Tibial artery (tissue), 4 donors: Measurements from ENCODE around the gene SYNGR1.

Source experiments
- DNase-seq, 2 donors: peaks; one replicate each; pipeline ENCODE4 v3.0.0-alpha.2; 2019
- H3K27ac ChIP-seq, 2 donors: fragments of 200-600 bp; sonication (generic) in 1 of 2; 1 replicate in 1 of 2; 2 replicates in 1 of 2; pipeline ENCODE4 v1.5.1; 2018 to 2019; ENCODE audit warnings: mild to moderate bottlenecking in 1 of 2
- H3K27me3 ChIP-seq, 2 donors: fragments of 200-600 bp; sonication (generic) in 1 of 2; one replicate each; pipeline versions ENCODE4 v1.5.1 to v1.6.0; 2016 to 2019
- H3K36me3 ChIP-seq, 3 donors: fragments of 200-600 bp; sonication (generic) in 2 of 3; one replicate each; pipeline ENCODE4 v1.5.1; 2016 to 2019; ENCODE audit warnings: mild to moderate bottlenecking in 2 of 3
- H3K4me1 ChIP-seq, 4 donors: fragments of 200-600 bp; sonication (generic) in 2 of 4; 1 replicate in 3 of 4; 2 replicates in 1 of 4; pipeline ENCODE4 v1.5.1; 2016 to 2019
- H3K4me3 ChIP-seq, 2 donors: fragments of 200-600 bp; sonication (generic) in 1 of 2; 1 replicate in 1 of 2; 2 replicates in 1 of 2; pipeline ENCODE4 v1.5.1; 2018 to 2019; ENCODE audit warnings: mild to moderate bottlenecking in 2 of 2
- H3K9me3 ChIP-seq, 3 donors: fragments of 200-600 bp; sonication (generic) in 1 of 3; one replicate each; pipeline ENCODE4 v1.5.1; 2016 to 2019
- intact Hi-C: fragments of 100-400 bp; cut with DNase I; formaldehyde crosslinking; loops from one replicate; pipeline ENCODE4 v1.15.0; 2023; ENCODE audit warnings: low total_unique reads
- TF ChIP-seq, protein P1 (sequence below), 2 experiments: fragments of 200-600 bp in 1 of 2; fragments of 450-650 bp in 1 of 2; IDR thresholded peaks; one replicate each; pipeline ENCODE4 v1.5.1; 2017 to 2019; ENCODE audit warnings: antibody characterized with exemption in 2 of 2, mild to moderate bottlenecking in 1 of 2, moderate library complexity in 1 of 2

Gene SYNGR1

DNA sequence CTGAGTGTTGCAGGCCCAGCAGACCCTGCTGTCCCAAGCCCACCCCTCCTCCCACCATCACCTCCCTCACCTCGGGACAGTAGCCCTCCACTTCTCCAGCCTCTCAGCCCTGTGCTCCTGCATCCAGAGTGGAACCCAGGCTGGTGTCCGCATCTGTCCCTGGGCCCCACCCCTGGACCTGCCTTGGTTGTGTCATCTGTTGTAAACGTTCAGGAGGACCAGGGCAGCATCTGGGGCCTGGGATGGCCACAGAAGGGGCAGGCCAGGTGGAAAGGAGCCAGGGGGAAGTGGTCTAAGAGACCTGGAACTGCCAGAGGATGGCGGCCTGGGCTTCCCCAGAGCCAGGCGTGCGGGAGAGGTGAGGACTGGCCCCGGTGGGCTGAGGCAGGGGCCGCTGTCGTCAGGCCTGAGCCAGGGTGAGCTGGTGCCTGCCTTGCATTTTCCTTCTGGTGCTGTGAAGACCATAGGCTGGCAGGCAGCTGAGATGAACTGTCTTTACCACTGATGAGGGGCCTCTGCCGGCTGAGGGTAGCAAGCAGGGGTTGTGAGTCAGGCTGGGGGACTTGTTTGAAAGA is 80.9 kb downstream of the SYNGR1 start:
- Histone ChIP-seq H3K4me1 (peaks cover 5 to 42% (median 34%) of the 10 kb centered on the region in 4 donors), H3K27ac (peak overlapping the region; percentile 90 to 93), H3K27me3 (no peaks in the 10 kb centered on the region)

DNA sequence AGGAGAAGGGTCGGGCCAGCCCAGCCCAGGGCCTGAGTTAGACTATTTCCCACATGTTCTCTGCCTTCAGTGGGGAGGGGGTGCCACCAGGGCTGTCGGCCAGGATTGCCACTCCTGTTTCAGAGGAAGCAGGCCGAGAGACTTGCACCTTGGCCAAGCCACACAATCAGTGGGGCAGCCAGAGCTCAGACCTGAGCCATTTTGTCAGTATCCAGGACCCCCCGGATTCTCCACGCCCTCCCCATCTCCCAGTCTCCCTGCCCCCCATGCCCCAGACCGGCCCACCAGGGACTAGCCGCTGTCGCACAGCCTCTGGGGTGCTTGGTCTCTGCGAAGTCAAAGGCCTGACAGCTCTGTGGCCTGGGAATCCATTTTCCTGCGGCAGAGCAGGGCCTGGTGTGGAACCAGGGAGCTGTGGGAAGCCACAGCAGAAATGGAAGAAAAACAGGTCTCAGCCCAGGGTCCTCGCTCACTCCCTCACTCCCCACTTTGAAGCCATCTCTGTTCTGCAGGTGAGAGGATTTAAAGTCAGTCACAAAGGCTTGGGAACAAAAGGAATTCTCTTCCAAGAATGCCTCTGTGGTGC is 81.5 kb downstream of the SYNGR1 start:
- no peak for DNase-seq
- Histone ChIP-seq H3K4me3 (no peak overlapping the region), H3K4me1 (peaks cover 5 to 42% (median 34%) of the 10 kb centered on the region in 4 donors), H3K9me3 (no peaks in the 10 kb centered on the region), H3K27ac (peak overlapping the region; percentile 90 to 93), H3K27me3 (no peaks in the 10 kb centered on the region), H3K36me3 (peaks cover 30 to 83% (median 44%) of the 10 kb centered on the region in 3 donors)
- TF ChIP-seq, protein P1, sequence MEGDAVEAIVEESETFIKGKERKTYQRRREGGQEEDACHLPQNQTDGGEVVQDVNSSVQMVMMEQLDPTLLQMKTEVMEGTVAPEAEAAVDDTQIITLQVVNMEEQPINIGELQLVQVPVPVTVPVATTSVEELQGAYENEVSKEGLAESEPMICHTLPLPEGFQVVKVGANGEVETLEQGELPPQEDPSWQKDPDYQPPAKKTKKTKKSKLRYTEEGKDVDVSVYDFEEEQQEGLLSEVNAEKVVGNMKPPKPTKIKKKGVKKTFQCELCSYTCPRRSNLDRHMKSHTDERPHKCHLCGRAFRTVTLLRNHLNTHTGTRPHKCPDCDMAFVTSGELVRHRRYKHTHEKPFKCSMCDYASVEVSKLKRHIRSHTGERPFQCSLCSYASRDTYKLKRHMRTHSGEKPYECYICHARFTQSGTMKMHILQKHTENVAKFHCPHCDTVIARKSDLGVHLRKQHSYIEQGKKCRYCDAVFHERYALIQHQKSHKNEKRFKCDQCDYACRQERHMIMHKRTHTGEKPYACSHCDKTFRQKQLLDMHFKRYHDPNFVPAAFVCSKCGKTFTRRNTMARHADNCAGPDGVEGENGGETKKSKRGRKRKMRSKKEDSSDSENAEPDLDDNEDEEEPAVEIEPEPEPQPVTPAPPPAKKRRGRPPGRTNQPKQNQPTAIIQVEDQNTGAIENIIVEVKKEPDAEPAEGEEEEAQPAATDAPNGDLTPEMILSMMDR (IDR thresholded peaks at IDR 0.05) = no peak
- intact Hi-C loops = loop anchor here (10.0 kb wide), 1 partner anchor 93 kb away; the partner anchor contains the start of gene ATF4

More for the DNA sequence above, 80.9 kb downstream of the SYNGR1 start:
- intact Hi-C loops = loop anchor here (10.0 kb wide), 1 partner anchor 94 kb away; the partner anchor contains the start of gene ATF4
- no peaks in the 10 kb centered on the region for H3K9me3 ChIP-seq
- H3K4me3 ChIP-seq = no peak overlapping the region
- TF ChIP-seq, protein P1 (IDR thresholded peaks at IDR 0.05) = no peak
- H3K36me3 ChIP-seq = peaks cover 36 to 89% (median 49%) of the 10 kb centered on the region in 3 donors
- DNase-seq = no peak

DNA sequence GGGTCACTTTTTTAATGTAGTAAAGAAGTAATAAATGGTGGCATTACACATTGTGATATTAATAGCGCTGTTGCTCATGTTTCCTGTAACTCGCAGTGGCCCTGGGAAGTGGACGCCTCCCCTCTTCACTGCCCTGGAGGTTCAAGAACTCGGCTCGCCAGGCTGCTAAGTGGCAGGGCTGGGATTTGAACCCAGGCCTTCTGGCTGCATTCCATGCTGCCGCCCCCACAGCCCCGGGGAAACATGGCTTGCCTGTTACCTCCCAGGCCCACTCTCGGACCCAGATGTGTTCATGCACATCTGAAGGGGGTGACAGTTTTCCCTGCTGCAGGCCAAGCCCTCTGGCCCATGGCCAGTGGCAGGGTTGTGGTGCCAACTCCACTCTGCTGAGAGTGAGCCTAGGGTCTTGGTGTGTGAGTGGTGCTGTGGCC is 82.0 kb downstream of the SYNGR1 start:
- no peaks in the 10 kb centered on the region for H3K9me3 ChIP-seq
- TF ChIP-seq, protein P1 (IDR thresholded peaks at IDR 0.05) = no peak
- H3K27me3 ChIP-seq = no peaks in the 10 kb centered on the region
- H3K4me1 ChIP-seq = peaks cover 5 to 42% (median 34%) of the 10 kb centered on the region in 4 donors
- intact Hi-C loops = loop anchor here (10.0 kb wide), 1 partner anchor 93 kb away; the partner anchor contains the start of gene ATF4
- H3K36me3 ChIP-seq = peaks cover 25 to 77% (median 38%) of the 10 kb centered on the region in 3 donors
- no peak overlapping the region for H3K4me3 ChIP-seq
- peak; percentile 54 to 82 for DNase-seq
- peak overlapping the region; percentile 90 to 93 for H3K27ac ChIP-seq

DNA sequence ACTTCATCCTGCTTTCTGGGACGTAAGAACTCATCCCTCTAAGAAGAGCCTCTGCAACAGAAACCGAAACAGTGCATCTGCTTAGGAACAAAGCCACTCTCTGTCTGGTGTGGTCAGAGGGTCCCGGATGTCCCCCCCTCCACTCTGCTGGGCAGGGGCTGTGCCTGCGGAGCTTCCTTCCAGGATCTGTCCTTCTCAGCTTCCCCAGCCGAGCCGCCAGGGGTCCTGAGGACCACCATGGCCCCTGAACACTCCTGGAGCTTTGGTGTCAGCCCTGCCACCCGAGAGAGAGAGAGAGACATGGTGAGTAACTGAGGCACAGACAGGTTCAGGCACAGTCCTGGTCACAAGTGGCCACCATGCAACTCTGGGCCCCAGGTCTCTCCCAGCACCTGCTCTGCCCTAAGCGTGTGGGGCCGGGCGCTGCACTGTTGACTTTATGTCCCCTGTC is 82.6 kb downstream of the SYNGR1 start:
- Histone ChIP-seq H3K4me1 (peaks cover 5 to 47% (median 36%) of the 10 kb centered on the region in 4 donors), H3K36me3 (peaks cover 20 to 72% (median 33%) of the 10 kb centered on the region in 3 donors), H3K4me3 (no peak overlapping the region), H3K9me3 (no peaks in the 10 kb centered on the region), H3K27ac (peak overlapping the region; percentile 90 to 93), H3K27me3 (no peaks in the 10 kb centered on the region)
- TF ChIP-seq, protein P1 (IDR thresholded peaks at IDR 0.05) = no peak
- intact Hi-C loops = loop anchor here (10.0 kb wide), 1 partner anchor 92 kb away; the partner anchor contains the start of gene ATF4
- no peak for DNase-seq

DNA sequence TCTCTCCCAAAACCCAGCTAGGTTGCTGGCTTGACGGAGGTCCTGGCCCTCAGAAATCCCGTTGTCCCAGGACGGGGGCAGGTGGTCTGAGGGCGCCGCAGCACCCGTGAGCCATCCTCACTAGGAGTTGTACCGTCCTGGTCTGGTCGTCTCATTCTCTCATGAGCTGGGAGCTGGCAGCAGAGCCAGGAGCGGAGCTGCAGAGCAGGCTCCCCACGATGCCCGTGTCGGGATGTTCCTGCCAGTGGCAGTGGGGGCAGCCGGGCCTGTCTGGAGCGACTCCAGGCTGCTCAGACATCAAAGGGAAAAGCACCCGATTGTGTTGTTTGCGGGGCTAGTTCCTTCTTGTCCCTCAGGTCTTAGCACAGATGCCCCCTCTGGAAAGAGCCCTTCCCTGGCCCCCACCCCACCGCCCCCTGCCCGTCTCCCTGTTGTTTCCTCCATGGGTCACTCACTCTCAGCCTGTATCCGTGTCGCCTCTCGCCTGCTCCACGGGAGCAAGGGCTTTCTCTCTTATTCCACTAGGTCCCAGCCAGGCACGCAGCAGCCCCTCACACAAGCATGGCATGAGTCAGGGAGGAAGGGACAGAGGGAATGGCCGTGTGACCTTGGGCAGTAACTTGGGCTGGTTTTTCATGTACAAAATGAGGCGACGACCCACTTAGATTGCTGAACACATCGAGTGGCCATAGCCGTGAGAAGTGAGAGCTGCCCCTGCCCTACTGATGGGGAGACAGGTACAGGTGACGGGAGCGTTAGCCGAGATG is 83.9 kb downstream of the SYNGR1 start:
- peaks cover 7 to 59% (median 20%) of the 10 kb centered on the region in 3 donors for H3K36me3 ChIP-seq
- no peak overlapping the region for H3K4me3 ChIP-seq
- H3K27ac ChIP-seq = peak overlapping the region in 1 of 2 donors; percentile 18
- H3K27me3 ChIP-seq = peaks cover 0 to 4% of the 10 kb centered on the region in 2 donors
- intact Hi-C loops = loop anchor here (10.0 kb wide), 1 partner anchor 91 kb away; the partner anchor contains the start of gene ATF4
- TF ChIP-seq, protein P1 (IDR thresholded peaks at IDR 0.05) = no peak
- peaks cover 5 to 53% (median 40%) of the 10 kb centered on the region in 4 donors for H3K4me1 ChIP-seq
- no peaks in the 10 kb centered on the region for H3K9me3 ChIP-seq
- DNase-seq = no peak
